K562 (cell line): ENCODE measurements around the gene STON1.
A peak's percentile ranks its signal among the peaks of the same experiment; 100 is the strongest.

Experiments
- CC2D1A ChIP-seq: fragments of 450-650 bp; IDR thresholded peaks from 2 replicates; pipeline ENCODE4 v1.6.1; 2017; ENCODE audit warnings: mild to moderate bottlenecking
- CTCF ChIP-seq, 3 experiments: IDR thresholded peaks in 2 of 3; conservative IDR thresholded peaks in 1 of 3; 2 replicates each; pipeline ENCODE4 v1.5.1; 2011 to 2012; ENCODE audit warnings: low read length in 3 of 3, mild to moderate bottlenecking in 3 of 3, control low read depth in 2 of 3, improper control_type of control experiment in 1 of 3, inconsistent platforms in 1 of 3, low read depth in 1 of 3, mixed read lengths in 1 of 3, moderate library complexity in 1 of 3; ENCODE audit not compliant: insufficient read depth in 2 of 3
- DMBX1 ChIP-seq: fragments of 250-450 bp; sonication (Bioruptor Pico); IDR thresholded peaks from 2 replicates; pipeline ENCODE4 v1.8.0; 2022; ENCODE audit warnings: inconsistent platforms, mild to moderate bottlenecking, moderate library complexity, borderline replicate concordance
- E2F1 ChIP-seq: sonication (generic); formaldehyde crosslinking; IDR thresholded peaks from 2 replicates; pipeline ENCODE4 v1.8.1; 2023; ENCODE audit warnings: mild to moderate bottlenecking, missing genetic modification reagents, moderate library complexity
- EZH2 ChIP-seq: IDR thresholded peaks from 2 replicates; pipeline ENCODE4 v1.6.1; 2012; ENCODE audit warnings: low read depth, mild to moderate bottlenecking, inconsistent platforms, low read length, borderline replicate concordance
- KLF6 ChIP-seq: fragments of 250-450 bp; sonication (Bioruptor Pico); IDR thresholded peaks from 2 replicates; pipeline ENCODE4 v1.4.0; 2020; ENCODE audit warnings: mild to moderate bottlenecking, moderate library complexity, borderline replicate concordance
- POLR2A ChIP-seq: fragments of 450-650 bp; conservative IDR thresholded peaks from 2 replicates; pipeline ENCODE4 v1.6.1; 2016
- POLR2G ChIP-seq: fragments of 200-400 bp; formaldehyde crosslinking; IDR thresholded peaks from 2 replicates; pipeline ENCODE4 v1.6.1; 2017; ENCODE audit warnings: low read depth, mild to moderate bottlenecking, antibody characterized with exemption, low read length, moderate library complexity
- SIRT6 ChIP-seq: IDR thresholded peaks from one replicate; pipeline ENCODE4 v1.6.1; 2012; ENCODE audit warnings: low read depth, mild to moderate bottlenecking, control low read depth, inconsistent platforms, low read length, moderate library complexity
- TRIM24 ChIP-seq, 2 experiments: fragments of 450-650 bp; IDR thresholded peaks; 2 replicates each; pipeline ENCODE4 v1.6.1; 2016
- ZNF318 ChIP-seq, 2 experiments: fragments of 450-650 bp; IDR thresholded peaks; 2 replicates each; pipeline ENCODE4 v1.6.1; 2016; ENCODE audit warnings: mild to moderate bottlenecking in 2 of 2, borderline replicate concordance in 1 of 2, low read depth in 1 of 2, moderate library complexity in 1 of 2

GRCh38 chr2:48508461-48509124 is 21.4 kb upstream of the STON1 start:
- TF ChIP-seq CTCF (IDR thresholded peaks at IDR 0.05 in 2 of 3, conservative IDR thresholded peaks at IDR 0.05 in 1 of 3; ENCODE audit: insufficient read depth in 2 of 3, low read depth in 1 of 3, low read length in 3 of 3): no peak
- no peak for TF ChIP-seq TRIM24 (IDR thresholded peaks at IDR 0.05)
- TF ChIP-seq KLF6 (CRISPR knock-in tag): peak; percentile 26; the same call in 1 of the 2 replicates
- no peak for TF ChIP-seq POLR2G
- peak; percentile 67; the same call in 1 of the 2 replicates for TF ChIP-seq DMBX1 (CRISPR knock-in tag)
- no peak for TF ChIP-seq E2F1 (CRISPR knock-in tag)
- no peak for TF ChIP-seq ZNF318 (IDR thresholded peaks at IDR 0.05; ENCODE audit: borderline replicate concordance in 1 of 2, low read depth in 1 of 2)
- no peak for TF ChIP-seq CC2D1A
- 0 out of 2 replicates have a peak, but pooled peaks have one; percentile 30 for TF ChIP-seq POLR2A
- no peak for TF ChIP-seq SIRT6
- TF ChIP-seq EZH2: no peak
